Stomach (tissue), 4 donors: ENCODE measurements around the gene DDN.

Experiments
- CTCF ChIP-seq, 7 experiments: fragments of 450-650 bp in 4 of 7; fragments of 200-600 bp in 3 of 7; sonication (generic) in 3 of 7; IDR thresholded peaks; one replicate each; pipeline ENCODE4 v1.5.1; 2016 to 2019; ENCODE audit warnings: antibody characterized with exemption in 7 of 7, control low read depth in 2 of 7, mild to moderate bottlenecking in 1 of 7
- POLR2AphosphoS5 ChIP-seq, 3 donors: sonication (generic); formaldehyde crosslinking; IDR thresholded peaks; one replicate each; pipeline ENCODE4 v1.6.1; 2016; ENCODE audit warnings: antibody characterized with exemption in 3 of 3

GRCh38 chr12:49040364-49040855 lies 41.2 kb upstream of the DDN start:
- TF ChIP-seq POLR2AphosphoS5 (IDR thresholded peaks at IDR 0.05) (no peak), CTCF (IDR thresholded peaks at IDR 0.05) (no peak)
